Measurements from ENCODE around the gene TFAP2D. TPM values are rescaled to one million over a fixed set of nuclear protein-coding genes. Genes with fewer than 3 reads are reported as not detected.
A peak's percentile ranks its signal among the peaks of the same experiment; 100 is the strongest.

Gene TFAP2D
- total RNA-seq, 6 donors from 2014 or later: not detected

- Histone ChIP-seq H3K36me3 (no peaks in the 10 kb centered on the region), H3K27ac (no peak overlapping the region), H3K9me3 (no peaks in the 10 kb centered on the region), H3K4me3 (no peak overlapping the region), H3K27me3 (peaks cover 0 to 14% (median 6%) of the 10 kb centered on the region in 4 donors), H3K4me1 (peaks cover 0 to 6% (median 0%) of the 10 kb centered on the region in 4 donors)
- DNase-seq (no peak), ATAC-seq (ENCODE audit: low FRiP score in 2 of 2) (no peak)
- WGBS, 2 donors: 11 to 17% methylated on average over 7 of the region's 7 CpGs
- TF ChIP-seq POLR2AphosphoS5 (IDR thresholded peaks at IDR 0.05) (no peak), EP300 (IDR thresholded peaks at IDR 0.05) (no peak), POLR2A (IDR thresholded peaks at IDR 0.05) (no peak), CTCF (IDR thresholded peaks at IDR 0.05) (no peak)
Measured at GRCh38 chr6:50711686-50712085, 1.6 kb upstream of the TFAP2D start.

GRCh38 chr6:50712291-50712690 lies 1.0 kb upstream of the TFAP2D start:
- peaks cover 0 to 4% (median 0%) of the 10 kb centered on the region in 4 donors for H3K4me1 ChIP-seq
- H3K27ac ChIP-seq: no peak overlapping the region
- no peaks in the 10 kb centered on the region for H3K9me3 ChIP-seq
- H3K36me3 ChIP-seq: no peaks in the 10 kb centered on the region
- WGBS, 2 donors: 0% methylated on average over 2 of the region's 2 CpGs
- DNase-seq (no peak), ATAC-seq (ENCODE audit: low FRiP score in 2 of 2) (no peak)
- H3K4me3 ChIP-seq: no peak overlapping the region
- H3K27me3 ChIP-seq: peaks cover 0 to 12% (median 5%) of the 10 kb centered on the region in 4 donors
- no peak for TF ChIP-seq EP300 (IDR thresholded peaks at IDR 0.05)
- TF ChIP-seq POLR2AphosphoS5 (IDR thresholded peaks at IDR 0.05): no peak
- TF ChIP-seq POLR2A (IDR thresholded peaks at IDR 0.05): no peak
- TF ChIP-seq CTCF (IDR thresholded peaks at IDR 0.05): no peak

- no peak overlapping the region for H3K27ac ChIP-seq
- no peak for TF ChIP-seq EP300 (IDR thresholded peaks at IDR 0.05)
- TF ChIP-seq POLR2A (IDR thresholded peaks at IDR 0.05): no peak
- TF ChIP-seq POLR2AphosphoS5 (IDR thresholded peaks at IDR 0.05): no peak
- no peak for TF ChIP-seq CTCF (IDR thresholded peaks at IDR 0.05)
- no peaks in the 10 kb centered on the region for H3K36me3 ChIP-seq
- no peaks in the 10 kb centered on the region for H3K4me1 ChIP-seq
- peaks cover 0 to 11% (median 4%) of the 10 kb centered on the region in 4 donors for H3K27me3 ChIP-seq
- DNase-seq: peak in 1 of 2 donors; percentile 48
- 4 to 5% methylated on average over 27 of the region's 27 CpGs for WGBS, 2 donors
- H3K4me3 ChIP-seq: no peak overlapping the region
- no peaks in the 10 kb centered on the region for H3K9me3 ChIP-seq
- no peak for ATAC-seq (ENCODE audit: low FRiP score in 2 of 2)
Measured at GRCh38 chr6:50713977-50714486, 706 bp downstream of the TFAP2D start.

GRCh38 chr6:50714487-50715379 lies 1.4 kb downstream of the TFAP2D start:
- Histone ChIP-seq H3K4me1 (no peaks in the 10 kb centered on the region), H3K27me3 (peaks cover 0 to 11% (median 3%) of the 10 kb centered on the region in 4 donors), H3K4me3 (no peak overlapping the region), H3K36me3 (no peaks in the 10 kb centered on the region), H3K9me3 (no peaks in the 10 kb centered on the region), H3K27ac (no peak overlapping the region)
- no peak for TF ChIP-seq POLR2A (IDR thresholded peaks at IDR 0.05)
- no peak for TF ChIP-seq POLR2AphosphoS5 (IDR thresholded peaks at IDR 0.05)
- no peak for TF ChIP-seq EP300 (IDR thresholded peaks at IDR 0.05)
- TF ChIP-seq CTCF (IDR thresholded peaks at IDR 0.05): no peak
- 3% methylated on average over 32 to 45 of the region's 51 CpGs for WGBS, 2 donors
- DNase-seq (peak in 1 of 2 donors; percentile 40), ATAC-seq (ENCODE audit: low FRiP score in 2 of 2) (no peak)
